NCI-H524 (cell line): Measurements from ENCODE around the gene PDZK1IP1.
"Not testable (repeated sequence)": the region's sequence is repeated elsewhere in the genome, so short reads cannot be mapped to it uniquely, and the experiment has no call there.

Experiments used
- DNase-seq, 2 experiments: peaks; one replicate each; lab custom pipeline; 2025; lab: John Stamatoyannopoulos, UW

PDZK1IP1 gene

GRCh38 chr1:47196622-47197021 is 6.8 kb upstream of the PDZK1IP1 start:
- DNase-seq, result no peak

DNA sequence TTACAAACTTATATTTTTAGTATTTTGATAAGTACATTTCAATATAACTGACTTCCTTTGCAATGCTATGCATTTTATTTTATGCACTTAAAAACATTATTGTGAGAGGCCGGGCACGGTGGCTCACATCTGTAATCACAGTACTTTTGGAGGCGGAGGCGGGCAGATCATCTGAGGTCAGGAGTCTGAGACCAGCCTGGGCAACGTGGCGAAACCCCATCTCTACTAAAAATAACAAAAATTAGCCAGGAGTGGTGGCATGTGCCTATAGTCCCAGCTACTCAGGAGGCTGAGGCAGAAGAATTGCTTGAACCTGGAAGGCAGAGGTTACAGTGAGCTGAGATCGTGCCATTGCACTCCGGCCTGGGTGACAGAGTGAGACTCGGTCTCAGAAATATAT is 6.1 kb upstream of the PDZK1IP1 start:
- DNase-seq, result not testable (repeated sequence)

DNA sequence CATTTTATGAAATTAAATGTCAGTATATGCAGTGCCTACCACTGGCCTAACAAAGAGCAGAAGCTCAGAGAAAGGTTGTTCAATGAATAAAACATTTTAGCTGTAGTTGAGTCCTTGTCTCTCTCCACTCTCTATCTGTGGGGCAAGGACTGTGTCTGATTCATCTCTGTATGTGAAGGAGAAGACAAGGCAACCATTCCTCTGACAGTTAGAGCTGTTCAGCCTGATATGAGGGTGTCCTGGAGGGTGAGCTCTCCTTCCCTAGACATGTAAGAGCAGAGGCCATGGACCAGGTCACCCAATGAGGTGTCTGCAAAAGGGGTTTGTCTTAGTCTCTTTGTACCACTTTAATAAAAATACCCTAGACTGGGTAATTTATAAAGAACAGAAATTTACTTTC is 4.5 kb upstream of the PDZK1IP1 start:
- DNase-seq, result no peak

- not testable (repeated sequence) for DNase-seq
Measured at GRCh38 chr1:47193496-47193895, 3.7 kb upstream of the PDZK1IP1 start.

DNA sequence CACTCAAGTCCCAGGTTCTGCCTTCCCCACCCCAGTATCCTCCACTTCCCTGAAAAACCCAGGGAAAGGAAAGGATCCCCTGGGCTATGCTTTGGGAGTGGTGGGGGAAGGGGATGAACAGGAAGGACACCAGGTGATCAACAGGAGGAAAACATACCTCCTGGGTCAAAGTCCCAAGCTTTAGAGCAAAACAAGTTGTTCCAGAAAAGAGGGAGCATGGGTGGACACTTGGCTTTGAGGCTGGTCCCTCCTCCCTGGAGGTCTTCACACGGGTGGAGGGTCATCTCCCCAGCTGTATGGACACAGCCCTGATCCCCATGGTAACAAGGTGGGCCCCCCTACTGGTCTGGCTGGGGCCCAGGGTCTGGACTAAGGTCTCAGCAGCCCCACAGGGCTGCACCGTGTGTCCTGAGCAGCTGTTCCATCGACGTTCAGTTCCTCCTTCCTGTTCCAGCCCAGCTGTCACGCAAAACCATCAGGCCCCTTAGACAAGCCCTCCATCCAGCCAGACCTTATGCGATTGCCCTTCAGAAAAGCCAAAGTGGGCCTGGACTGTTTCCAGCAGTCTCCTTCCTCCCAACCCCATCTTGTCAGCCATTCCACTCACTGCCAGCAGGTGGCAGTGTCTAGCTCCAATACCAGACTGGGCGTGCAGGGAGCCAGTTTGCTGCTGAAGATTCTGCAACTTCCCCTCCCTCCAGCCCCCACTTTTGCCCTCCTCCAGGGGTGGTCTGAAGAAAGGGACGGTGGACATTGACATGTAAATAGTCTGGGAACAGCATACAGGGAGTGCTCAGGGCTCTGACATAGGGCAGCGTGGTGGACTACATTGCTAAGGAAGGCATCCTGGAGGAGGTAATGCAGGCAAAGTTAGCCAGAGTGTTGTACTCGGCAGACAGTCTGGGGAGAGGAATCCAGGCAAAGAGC is 2.9 kb upstream of the PDZK1IP1 start:
- DNase-seq, result peak; percentile 91 to 96

GRCh38 chr1:47191940-47192457 is 2.2 kb upstream of the PDZK1IP1 start:
- no peak for DNase-seq

- DNase-seq, result no peak
Measured at GRCh38 chr1:47190857-47191256, 1.0 kb upstream of the PDZK1IP1 start.

GRCh38 chr1:47190509-47190855 is 646 bp upstream of the PDZK1IP1 start:
- no peak for DNase-seq

DNA sequence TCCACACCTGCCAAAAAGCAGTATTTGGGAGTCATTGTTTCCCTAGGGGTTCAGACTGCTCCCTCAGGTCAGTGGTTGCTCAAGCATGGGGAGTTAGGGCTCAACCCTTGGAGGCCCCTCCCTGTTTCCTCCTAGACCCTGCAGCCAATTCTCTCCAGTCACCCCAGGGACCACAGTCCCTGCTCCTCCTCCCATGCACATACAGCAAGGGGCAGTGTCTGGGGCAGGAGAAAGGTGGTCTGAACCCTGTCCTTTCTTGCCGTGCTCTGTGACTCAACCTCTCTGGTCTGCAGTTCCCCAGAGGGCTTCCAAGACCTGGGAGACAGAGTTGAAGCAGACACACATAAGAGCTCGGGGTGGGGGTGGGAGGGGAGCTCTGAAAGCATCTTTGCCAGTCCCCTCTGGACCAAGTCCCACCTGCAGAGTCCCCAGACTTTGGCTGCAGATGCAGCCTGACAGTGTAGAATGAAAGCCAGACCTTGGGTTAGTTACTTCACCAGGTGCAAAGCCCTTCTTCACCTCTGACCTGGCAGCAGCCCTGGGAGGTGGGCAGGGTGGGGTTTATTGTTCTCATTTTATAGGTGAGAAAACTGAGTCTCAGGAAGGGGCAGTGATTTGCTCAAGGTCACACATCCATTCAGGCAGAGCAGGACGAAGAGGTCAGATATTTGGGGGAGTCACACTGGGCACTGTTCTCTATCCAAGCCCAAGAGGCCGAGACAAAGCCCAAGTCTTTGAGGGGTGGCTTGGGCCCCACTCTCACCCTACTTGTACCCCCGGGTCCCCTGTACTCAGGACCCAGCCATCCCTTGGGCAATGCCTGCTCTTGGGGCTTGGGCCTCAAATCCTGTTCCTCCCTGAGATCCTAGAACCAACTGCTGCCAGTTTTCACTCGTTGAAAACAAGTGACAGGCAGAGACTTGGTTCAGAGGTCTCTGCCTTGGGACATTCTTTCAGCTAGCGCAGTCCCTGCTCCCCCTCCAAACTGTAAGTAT is 748 bp downstream of the PDZK1IP1 start:
- no peak for DNase-seq

- no peak for DNase-seq
Measured at GRCh38 chr1:47187926-47188250, 1.9 kb downstream of the PDZK1IP1 start.

DNA sequence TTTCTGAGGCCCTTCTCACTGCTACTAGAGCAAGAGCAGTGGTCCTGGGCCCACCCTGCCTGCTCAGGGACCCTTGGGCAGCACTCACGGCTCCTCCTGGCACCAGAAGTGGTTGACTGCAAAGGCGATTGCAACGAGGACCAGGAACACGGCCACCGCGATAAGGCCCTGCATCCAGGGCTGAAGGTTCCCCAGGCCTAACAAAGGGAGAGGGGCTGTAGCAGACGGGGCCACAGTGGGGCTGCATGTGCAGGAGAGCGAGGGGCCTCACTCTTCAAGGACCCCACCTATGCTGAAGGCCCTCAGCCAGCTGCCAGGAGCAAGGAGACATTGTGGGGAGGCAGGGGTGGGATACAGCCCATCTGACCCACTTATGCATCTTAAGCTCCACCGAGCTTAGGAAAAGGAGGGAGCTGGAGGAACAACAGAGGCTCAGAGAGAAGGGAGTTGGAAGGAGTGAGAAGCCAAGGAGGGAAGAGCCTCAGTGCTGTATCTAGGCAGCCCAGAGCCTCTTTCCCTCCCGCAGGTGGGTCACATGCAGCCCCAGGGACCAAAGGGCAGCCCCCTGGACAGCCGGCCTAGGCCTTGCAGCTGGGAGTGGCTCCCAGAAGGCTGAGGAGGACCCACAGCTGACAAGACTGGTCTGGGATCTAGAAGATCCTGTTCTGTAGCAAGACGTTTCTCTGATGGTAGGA is 2.5 kb downstream of the PDZK1IP1 start:
- DNase-seq, result no peak

- no peak for DNase-seq
Measured at GRCh38 chr1:47186267-47187185, 3.3 kb downstream of the PDZK1IP1 start.

DNA sequence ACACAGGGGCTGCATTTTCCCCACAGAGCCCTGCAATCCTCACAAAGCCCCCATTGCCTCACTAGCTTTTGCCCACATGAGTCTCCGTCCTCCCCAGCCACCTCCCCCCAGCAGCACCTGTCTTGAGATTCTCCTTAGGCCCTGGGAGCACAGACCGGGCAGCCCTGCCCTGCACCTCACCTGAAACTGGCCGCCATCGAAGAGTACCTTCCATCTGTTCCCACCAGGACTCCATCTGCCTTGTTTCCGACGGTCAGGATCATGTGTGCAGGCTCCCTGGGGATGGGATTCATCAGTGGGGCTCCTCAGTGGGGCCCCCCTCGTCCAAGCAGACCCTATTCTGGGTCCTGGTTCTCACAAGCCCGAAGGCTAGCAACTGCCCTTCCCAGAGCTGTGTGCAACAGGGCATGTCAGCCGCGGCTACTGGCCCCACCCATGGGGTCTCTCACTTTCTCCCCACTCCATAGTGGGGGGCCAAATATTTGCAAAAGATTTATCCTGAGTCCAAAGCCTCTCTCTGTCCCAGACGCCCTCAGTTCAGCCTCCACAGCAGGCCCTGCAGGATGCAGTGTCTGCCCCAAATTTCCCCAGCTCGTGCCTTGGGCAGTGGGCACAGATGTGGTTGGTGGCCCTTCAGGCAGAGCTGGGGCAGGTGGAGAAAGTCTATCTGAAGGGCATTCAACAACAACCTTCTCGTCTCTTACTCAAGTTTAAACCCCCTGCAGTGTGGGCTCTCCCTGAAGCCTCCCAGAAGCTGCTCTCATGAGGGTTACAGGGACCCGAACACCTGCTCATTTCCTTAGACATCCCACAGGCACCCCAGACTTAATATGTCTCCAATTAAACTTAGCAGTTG is 4.8 kb downstream of the PDZK1IP1 start:
- DNase-seq, result peak in 1 of 2 experiments; percentile 15

DNA sequence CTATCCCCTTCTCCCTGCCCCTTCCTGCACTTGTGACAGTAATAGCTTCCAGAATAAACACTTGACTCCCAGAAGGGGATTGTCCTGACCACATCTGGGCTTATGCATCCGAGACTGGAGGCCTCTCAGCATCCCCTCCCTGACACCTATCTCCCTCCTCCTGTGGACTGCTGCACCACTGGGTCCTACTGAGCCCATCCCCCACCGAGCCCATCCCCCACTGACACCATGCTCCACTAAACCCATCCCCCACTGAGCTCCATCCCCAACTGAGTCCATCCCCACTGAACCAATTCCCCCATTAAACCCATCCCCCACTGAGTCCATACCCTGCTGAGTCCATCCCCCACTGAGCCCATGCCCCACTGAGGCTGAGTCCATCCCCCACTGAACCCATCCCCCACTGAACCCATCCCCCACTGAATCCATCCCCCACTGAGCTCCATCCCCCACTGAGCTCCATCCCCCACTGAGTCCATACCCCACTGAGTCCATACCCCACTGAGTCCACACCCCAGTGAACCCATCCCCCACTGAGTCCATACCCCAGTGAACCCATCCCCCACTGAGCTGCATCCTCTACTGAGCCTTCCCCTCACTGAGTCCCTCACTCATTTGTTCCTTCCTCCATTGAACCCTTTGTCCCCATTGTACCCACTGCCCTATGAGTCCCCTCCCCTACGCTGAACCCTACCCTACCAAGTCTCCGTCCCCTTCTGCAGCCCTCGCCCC is 5.6 kb downstream of the PDZK1IP1 start:
- DNase-seq, result no peak

DNA sequence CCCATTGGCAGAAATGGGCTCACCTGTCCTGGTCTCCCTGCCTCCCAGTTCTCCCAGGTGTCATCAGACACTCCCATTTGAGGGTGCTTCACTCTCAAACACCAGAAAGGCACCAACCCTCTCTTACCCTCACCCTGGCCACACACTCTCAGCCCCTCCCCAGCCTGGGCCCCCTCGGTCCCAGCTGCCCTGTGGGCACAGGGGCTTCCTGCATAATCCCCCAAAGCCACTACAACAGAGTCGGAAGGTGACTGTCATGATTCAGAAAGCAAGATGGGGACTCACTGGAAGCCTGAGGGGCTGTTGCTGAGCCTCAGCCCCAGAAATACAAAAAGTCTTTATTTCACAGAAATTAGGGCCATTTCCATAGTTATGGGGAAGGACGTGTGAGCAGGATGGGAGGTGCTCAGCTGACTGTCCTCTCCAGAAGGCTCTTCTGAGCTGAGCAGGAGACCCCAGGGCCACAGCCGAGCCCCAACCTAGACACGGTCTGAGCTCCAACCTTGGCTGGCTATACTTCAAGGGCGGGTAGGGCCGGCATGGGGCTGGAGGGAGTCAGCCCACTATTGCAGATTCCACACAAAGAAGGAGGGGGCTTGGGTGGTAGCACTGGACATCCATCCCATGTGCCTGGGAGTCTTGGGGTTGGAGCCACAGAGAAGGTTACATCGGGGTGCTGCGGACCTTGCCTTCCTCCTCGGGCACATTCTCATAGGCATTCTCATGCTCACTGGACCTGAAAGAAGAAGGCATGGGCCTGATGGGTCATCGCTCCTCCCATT is 6.3 kb downstream of the PDZK1IP1 start:
- DNase-seq, result no peak

GRCh38 chr1:47182676-47183235 is 7.1 kb downstream of the PDZK1IP1 start:
- no peak for DNase-seq

DNA sequence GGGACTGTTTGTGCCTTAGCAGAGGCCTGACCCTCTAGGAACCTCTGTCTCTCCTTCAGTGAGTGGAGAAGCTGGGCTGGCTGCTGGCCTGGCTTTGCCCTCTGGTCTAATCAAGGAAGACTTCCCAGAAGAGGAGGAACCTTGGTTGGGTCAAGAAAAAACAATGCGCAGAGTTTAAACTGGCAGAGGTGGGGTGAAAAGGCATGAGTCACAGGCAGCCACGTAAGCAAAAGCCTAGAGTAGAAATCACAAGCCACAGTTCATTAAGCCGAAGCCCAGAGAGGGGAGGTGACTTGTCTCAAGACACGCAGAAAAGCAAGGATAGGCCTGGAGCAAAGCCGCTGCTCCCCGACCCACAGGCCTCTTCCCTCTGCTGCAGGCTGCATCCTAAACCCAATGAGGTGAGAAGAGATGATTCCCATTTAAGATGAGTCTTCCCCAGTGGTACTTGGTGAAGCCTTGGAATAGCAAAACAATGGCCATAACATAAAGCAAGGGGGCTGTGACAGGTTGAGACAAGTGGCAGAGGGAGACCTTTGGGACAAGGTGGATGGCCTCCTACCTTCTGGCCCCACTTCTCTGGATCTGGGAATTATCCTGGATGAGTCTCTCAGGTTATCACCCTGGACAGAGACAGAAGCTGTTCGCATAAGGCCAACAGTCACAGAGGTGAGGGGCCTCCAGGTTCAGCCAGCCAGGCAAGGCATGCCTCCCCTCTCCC is 7.7 kb downstream of the PDZK1IP1 start:
- no peak for DNase-seq
